GM21786 (cell line): Measurements from ENCODE around the gene POGLUT2.

Experiments used
- ATAC-seq: cut with Tn5 transposase; IDR thresholded peaks from one replicate; pipeline ENCODE4 v1.9.1; 2021; ENCODE audit not compliant: unreplicated experiment

The POGLUT2 gene

DNA sequence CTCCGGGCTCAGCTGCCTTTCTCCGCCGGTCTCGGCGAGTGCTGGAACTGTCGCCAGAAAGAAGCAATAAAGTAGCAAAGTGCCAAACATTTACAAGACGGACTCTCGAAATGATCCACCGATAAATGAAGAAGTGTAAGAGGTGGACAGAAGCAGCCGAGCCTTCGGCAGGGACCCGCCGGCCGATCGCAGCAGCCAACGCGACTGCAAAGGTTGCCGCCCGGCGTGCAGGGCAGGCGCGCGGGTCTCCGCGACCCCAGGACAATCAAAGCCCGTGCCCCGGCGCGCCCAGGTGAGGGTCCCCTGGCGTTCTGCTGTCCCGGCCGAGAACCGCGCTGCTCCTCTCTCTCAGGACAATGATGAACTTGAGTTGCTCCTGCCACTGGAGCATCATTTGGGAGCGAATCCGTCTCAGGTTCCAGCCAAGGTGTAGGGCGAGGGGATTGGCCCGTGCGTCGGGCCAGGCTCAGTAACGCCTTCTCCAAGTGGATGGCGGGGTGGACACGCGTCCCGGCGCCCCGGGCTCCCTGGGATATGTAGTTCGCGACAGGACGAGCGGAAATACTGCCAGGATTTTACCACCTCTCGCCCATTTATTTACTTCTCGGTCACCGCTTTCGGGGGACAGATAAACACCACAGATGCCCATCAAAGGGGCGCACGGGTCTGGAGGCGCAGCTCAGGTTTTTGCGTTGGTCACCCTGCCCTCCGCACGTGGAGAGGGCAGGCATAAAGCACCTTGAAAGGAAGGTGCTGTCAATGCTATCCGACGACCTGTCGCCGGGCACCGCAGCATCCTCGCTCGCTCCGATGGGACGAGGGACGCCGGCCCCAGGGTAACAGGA, at the start of gene POGLUT2, which contains the start of gene BIVM:
Gene POGLUT2 (minus strand): TSS at position 396 of the 845 bp plus-strand sequence. CDS start 306 bp downstream, at position 90.
Gene BIVM (plus strand): TSS at position 539 of the 845 bp plus-strand sequence. CDS start 8,149 bp downstream, outside the sequence.
- ATAC-seq = peak; percentile 83

DNA sequence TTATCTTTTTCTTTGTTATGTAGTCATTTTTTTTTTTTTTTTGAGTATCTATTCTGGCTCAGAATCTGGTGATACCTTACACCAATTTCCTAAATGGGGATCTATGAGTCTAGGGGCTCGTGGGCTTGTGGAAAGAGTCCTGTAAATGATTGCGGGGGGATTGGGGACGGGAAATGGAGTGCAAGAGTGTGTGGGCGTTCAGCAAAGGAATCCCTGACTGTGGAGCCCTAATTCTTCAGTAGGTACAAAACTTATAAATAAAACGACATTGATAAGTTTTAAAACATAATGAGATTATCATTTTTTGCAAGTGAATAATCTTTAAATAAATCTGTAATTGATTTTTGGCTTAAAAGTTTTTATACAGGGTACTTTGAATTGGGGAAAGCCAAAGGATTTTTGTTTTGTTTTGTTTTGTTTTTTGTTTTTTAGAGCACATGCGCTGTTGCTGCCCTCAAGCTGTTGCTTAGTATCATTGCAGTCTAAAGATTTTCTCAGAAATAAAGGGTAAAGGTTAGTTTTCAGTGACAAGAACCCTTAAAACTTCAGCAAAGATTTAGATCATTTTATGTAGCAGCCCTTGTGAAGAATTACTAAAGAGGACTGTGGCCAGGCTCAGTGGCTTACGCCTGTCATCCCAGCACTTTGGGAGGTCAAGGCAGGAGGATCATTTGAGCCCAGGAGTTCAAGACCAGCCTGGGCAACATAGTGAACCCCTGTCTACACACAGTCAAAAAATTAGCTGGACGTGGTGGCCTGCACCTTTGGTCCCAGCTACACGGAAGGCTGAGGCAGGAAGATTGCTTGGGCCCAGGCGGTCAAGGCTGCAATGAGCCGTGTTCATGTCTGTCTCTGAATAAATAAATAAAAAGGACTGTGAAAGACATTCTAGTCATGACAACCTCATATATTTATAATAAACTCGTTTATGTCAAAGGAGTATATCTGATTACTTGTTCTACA, 48.8 kb upstream of the POGLUT2 start:
- ATAC-seq = no peak

- peak; percentile 37 for ATAC-seq
Observed at GRCh38 chr13:102846261-102847015, 47.7 kb upstream of the POGLUT2 start.

GRCh38 chr13:102845630-102846260, 47.0 kb upstream of the POGLUT2 start, which contains the start of gene ERCC5:
TSS of gene ERCC5 (plus strand) at chr13:102846032. CDS start at chr13:102846267, 235 bp downstream.
- ATAC-seq = peak; percentile 83

- ATAC-seq = peak; percentile 15
Observed at GRCh38 chr13:102845289-102845629, 46.5 kb upstream of the POGLUT2 start.

GRCh38 chr13:102839462-102839861, 40.7 kb upstream of the POGLUT2 start:
- no peak for ATAC-seq

GRCh38 chr13:102838982-102839381, 40.2 kb upstream of the POGLUT2 start:
- no peak for ATAC-seq

DNA sequence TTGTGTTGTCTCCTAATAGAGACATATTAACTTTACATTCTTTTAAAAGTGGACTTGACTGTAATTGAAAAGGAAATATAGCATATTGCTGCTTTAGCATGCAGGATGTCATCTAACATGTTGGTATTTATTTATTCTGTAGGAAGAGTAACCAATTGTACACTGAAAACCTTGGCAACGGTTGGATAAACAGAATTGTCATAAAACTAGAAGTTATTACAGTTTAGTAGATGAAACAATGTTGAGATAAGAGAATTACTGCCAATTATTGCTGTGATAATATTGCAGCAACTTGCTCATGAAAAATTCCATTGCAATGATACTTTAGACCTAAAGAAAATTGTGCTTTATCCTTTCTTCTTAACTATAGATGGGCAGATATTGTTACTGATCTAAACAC, 39.5 kb upstream of the POGLUT2 start:
- no peak for ATAC-seq

DNA sequence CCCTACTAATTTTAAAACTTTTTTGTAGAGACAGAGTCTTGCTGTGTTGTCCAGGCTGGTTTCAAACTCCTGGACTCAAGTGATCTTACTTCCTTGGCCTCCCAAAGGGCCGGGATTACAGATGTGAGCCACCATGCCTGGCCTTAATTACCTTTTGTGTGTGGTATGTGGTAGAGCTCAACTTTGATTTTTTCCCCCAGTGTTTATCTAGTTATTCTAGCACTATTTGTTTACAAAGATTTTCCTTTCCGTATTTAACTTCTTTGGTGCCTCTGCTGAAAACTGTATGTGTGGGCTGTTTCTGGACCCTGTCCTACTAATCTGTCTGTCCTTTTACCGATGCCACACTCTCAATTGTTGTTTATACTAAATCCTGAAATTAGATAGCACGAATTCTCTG, 37.7 kb upstream of the POGLUT2 start:
- no peak for ATAC-seq

DNA sequence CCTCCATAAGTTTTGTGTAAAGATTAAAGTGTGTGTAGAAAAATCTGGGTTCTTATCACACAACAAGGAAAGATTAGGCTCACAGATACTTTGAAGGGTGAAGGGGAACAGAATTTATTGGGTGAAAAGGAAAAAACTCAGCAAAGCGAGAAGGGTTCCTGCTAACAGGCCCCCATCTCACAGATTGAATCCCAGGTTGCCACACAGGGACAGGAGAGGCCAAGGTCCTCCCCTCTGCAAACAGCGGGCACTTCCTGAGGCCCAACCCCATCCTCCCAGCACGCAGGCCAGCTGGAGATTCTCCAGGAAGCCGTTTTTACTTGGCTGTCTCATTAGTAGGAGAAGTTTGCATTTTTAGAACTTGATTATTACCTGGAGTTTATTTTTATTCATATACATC, 31.9 kb upstream of the POGLUT2 start:
- ATAC-seq = no peak

- ATAC-seq = no peak
Observed at GRCh38 chr13:102825921-102826706, 27.3 kb upstream of the POGLUT2 start.

GRCh38 chr13:102825400-102825799, 26.6 kb upstream of the POGLUT2 start:
- ATAC-seq = no peak

- no peak for ATAC-seq
Observed at GRCh38 chr13:102817907-102818306, 19.1 kb upstream of the POGLUT2 start.

GRCh38 chr13:102817241-102817640, 18.5 kb upstream of the POGLUT2 start:
- ATAC-seq = no peak

- no peak for ATAC-seq
Observed at GRCh38 chr13:102816708-102817107, 17.9 kb upstream of the POGLUT2 start.

DNA sequence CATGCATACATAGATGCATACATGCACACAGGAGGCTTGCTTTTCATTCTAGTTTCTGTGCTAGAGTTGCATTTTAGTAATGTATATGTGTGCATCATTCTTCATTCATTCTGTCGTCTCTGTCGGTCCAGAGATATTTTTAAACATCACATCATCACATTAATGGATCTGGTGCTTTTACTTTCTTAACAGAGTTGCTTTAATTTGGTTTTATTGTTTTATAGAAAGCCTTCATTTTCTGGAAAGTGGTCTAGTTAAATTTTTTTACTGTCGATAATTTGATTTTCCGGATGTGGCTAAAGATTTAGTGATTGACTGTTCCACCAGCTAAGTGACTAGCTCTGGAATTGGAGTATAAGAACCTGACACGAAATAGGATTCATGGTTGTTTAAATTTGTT, 17.0 kb upstream of the POGLUT2 start:
- no peak for ATAC-seq

DNA sequence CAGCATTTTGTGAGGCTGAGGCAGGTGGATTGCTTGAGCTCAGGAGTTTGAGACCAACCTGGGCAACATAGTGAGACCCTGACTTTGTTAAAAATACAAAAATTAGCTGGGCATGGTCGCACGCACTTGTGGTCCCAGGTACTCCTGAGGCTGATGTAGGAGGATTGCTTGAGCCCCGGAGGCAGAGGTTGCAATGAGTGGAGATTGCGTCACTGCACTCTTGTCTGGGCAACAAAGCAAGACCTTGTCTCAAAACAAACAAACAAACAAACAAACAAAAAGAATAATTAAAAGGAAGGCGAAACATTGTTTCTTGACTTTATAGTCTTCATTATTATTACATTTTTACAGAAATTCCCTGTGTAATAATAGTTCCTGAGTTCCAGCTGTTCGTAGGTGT, 16.0 kb upstream of the POGLUT2 start:
- no peak for ATAC-seq

GRCh38 chr13:102814025-102814607, 15.3 kb upstream of the POGLUT2 start:
- ATAC-seq = no peak

DNA sequence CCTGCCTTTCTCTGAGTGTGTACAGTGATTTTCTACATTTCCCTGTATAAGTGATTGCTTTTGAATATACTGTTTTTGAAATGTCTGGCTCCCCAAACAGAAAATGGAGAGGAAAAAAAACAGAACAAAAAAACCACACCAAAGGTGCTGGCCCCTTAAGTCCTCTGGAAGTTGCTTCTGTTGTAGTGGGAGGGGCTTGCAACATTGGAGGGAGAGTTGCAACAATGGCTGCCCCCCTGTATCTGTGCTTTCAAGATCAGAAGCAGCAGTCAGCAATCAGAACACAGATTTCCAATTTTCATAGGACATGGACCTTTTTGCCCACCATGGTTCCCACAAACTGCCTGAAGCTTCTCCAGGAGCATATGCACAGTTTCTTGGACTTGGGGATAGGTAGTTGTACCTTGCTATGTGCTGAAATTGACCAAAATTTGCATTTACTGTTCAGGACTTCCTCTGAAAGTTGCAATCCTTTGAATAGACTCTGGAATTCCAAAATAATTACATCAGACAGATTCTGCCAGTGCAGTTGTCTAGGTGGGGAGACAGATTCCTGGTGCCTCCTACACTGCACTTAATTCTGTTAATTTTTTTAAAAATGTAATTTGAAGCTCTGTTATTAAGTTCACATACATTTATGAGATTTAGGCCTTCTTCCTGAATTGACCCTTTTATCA, 14.0 kb upstream of the POGLUT2 start:
- no peak for ATAC-seq
